HG03432 (cell line): ENCODE data around the gene PRKCG.
"Not testable (repeated sequence)": the region's sequence is repeated elsewhere in the genome, so short reads cannot be mapped to it uniquely, and the experiment has no call there.

ENCODE experiments used
- ATAC-seq: cut with Tn5 transposase; IDR thresholded peaks from one replicate; pipeline ENCODE4 v1.9.1; 2021; ENCODE audit warnings: mild to moderate bottlenecking, moderate library complexity; ENCODE audit not compliant: unreplicated experiment

The PRKCG gene

GRCh38 chr19:53942001-53942786 lies 60.2 kb downstream of the PRKCG start:
- ATAC-seq: no peak

GRCh38 chr19:53944416-53944815 lies 62.4 kb downstream of the PRKCG start:
- ATAC-seq: no peak

GRCh38 chr19:53944933-53945332 lies 62.9 kb downstream of the PRKCG start:
- ATAC-seq: no peak

DNA sequence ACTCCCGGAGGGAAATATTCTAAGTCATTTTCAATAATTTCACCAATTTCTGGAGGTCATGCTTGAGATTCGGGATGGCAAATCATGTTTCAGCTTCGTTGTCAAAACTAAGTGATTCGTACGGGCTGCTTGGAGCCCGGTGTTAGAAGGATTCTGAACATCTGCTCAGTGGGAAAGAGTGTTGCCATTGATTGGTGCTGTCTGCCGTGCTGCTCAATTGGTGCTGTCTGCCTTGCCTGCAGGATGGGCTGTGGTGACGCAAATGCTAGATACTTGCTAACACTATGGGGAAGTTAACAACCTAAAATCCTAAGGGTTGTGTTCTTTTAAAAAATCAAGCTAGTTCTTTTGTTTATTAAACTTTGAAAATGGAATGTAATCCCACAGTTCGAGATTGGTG lies 63.4 kb downstream of the PRKCG start:
- ATAC-seq: no peak

GRCh38 chr19:53945998-53946397 lies 64.0 kb downstream of the PRKCG start:
- no peak for ATAC-seq

DNA sequence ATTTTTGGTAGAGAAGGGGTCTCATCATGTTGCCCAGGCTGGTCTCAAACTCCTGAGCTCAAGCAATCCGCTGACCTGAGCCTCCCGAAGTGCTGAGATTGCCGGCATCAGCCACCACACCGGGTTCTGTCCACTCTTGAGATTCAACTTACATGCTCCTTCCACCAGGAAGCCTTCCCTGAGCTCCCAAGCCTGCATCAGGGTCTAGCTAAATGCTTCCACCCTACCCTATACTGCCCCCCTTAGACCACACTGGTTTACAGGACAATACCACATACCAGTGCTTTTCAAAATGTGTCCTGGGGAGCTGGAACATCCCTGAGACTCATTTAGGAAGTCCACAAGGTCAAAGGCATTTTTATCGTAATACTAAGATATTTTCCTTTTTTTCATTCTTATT lies 65.6 kb downstream of the PRKCG start:
- no peak for ATAC-seq

- not testable (repeated sequence) for ATAC-seq
Observed at GRCh38 chr19:53948611-53949010, 66.6 kb downstream of the PRKCG start.

DNA sequence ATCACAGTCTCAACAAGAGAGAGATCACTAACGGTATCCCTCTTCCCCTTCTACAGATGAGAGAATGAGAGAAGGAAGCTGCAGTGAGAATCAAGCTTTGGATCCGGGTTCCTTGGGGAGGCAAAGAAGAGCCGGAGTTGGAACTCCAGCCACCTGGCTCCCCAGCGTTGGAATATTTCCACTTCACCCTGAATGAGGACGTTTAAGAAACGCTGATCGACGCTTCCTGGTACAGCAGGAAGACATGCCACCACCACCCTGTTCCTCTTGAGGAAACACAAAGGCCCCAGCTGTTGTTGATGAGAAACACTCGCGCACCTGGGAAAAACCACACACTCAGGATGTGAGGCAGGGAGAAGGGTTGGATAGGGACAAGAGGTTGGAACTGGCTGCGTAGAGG lies 69.4 kb downstream of the PRKCG start:
- no peak for ATAC-seq

GRCh38 chr19:53951947-53952346 lies 70.0 kb downstream of the PRKCG start:
- no peak for ATAC-seq

DNA sequence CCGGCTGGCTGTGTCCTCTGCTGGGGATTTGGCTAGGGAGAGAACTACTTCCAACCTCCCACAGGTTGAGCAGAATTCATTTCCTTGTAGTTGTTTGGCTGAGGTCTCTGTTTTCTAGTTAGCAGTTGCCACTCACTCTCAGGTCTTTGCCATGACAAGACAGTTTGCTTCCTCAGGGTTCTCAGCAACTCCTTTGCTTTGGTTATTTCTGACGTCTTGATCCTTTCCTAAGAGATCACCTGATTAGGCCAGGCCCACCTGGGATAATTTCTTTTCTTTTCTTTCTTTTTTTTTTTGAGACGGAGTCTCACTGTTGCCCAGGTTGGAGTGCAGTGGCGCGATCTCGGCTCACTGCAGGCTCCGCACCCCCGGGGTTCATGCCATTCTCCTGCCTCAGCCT lies 71.4 kb downstream of the PRKCG start:
- ATAC-seq: no peak
